SK-N-SH (cell line): Measurements from ENCODE around the gene SSPN.

Experiments
- CTCF ChIP-seq: fragments of 200-600 bp; sonication (generic); IDR thresholded peaks from 2 replicates; pipeline ENCODE4 v1.6.1; 2017; ENCODE audit warnings: antibody characterized with exemption, mild to moderate bottlenecking, moderate library complexity
- EP300 ChIP-seq, 2 experiments: IDR thresholded peaks; 2 replicates each; pipeline versions ENCODE4 v1.4.0 to v1.6.1; 2012; ENCODE audit warnings: borderline replicate concordance in 1 of 2, low read depth in 1 of 2, low read length in 1 of 2
- JUND ChIP-seq: IDR thresholded peaks from 2 replicates; pipeline ENCODE4 v1.4.0; 2012
- PBX3 ChIP-seq: IDR thresholded peaks from 2 replicates; pipeline ENCODE4; 2012
- SIN3A ChIP-seq: IDR thresholded peaks from 2 replicates; pipeline ENCODE4 v1.6.1; 2012; ENCODE audit warnings: low read depth, mild to moderate bottlenecking, low read length, moderate library complexity, borderline replicate concordance
- SMC3 ChIP-seq: IDR thresholded peaks from 2 replicates; pipeline ENCODE4 v1.6.1; 2012; ENCODE audit warnings: low read depth, low read length, improper control_type of control experiment
- TCF12 ChIP-seq: IDR thresholded peaks from 2 replicates; pipeline ENCODE4 v1.4.0; 2012
- USF1 ChIP-seq: IDR thresholded peaks from 2 replicates; pipeline ENCODE4 v1.4.0; 2012; ENCODE audit warnings: low read depth, borderline replicate concordance
- TF ChIP-seq, protein P1 (sequence below): IDR thresholded peaks from 2 replicates; pipeline ENCODE4 v1.4.0; 2012; ENCODE audit warnings: low read depth, borderline replicate concordance
- TF ChIP-seq, protein P2 (sequence below): IDR thresholded peaks from 2 replicates; pipeline ENCODE4 v1.4.0; 2012; ENCODE audit warnings: low read depth

GRCh38 chr12:26245175-26245942, 50.0 kb downstream of the SSPN start:
- no peak for TF ChIP-seq CTCF
- TF ChIP-seq USF1 = no peak
- TF ChIP-seq, protein P1, sequence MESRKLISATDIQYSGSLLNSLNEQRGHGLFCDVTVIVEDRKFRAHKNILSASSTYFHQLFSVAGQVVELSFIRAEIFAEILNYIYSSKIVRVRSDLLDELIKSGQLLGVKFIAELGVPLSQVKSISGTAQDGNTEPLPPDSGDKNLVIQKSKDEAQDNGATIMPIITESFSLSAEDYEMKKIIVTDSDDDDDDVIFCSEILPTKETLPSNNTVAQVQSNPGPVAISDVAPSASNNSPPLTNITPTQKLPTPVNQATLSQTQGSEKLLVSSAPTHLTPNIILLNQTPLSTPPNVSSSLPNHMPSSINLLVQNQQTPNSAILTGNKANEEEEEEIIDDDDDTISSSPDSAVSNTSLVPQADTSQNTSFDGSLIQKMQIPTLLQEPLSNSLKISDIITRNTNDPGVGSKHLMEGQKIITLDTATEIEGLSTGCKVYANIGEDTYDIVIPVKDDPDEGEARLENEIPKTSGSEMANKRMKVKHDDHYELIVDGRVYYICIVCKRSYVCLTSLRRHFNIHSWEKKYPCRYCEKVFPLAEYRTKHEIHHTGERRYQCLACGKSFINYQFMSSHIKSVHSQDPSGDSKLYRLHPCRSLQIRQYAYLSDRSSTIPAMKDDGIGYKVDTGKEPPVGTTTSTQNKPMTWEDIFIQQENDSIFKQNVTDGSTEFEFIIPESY = no peak
- no peak for TF ChIP-seq SMC3
- TF ChIP-seq JUND = no peak
- TF ChIP-seq SIN3A = no peak
- no peak for TF ChIP-seq PBX3
- no peak for TF ChIP-seq TCF12
- TF ChIP-seq, protein P2, sequence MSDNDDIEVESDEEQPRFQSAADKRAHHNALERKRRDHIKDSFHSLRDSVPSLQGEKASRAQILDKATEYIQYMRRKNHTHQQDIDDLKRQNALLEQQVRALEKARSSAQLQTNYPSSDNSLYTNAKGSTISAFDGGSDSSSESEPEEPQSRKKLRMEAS = no peak
- no peak for TF ChIP-seq EP300 (IDR thresholded peaks at IDR 0.05; ENCODE audit: borderline replicate concordance in 1 of 2, low read depth in 1 of 2, low read length in 1 of 2)
